ENCODE results near the gene MRTFB.

The MRTFB gene

GRCh38 chr16:14304891-14305460 lies 233.9 kb downstream of the MRTFB start:
- DNase-seq = peak in 2 of 58 donors; percentile 3 to 19

- no peak for DNase-seq
Measured at GRCh38 chr16:14306485-14307058, 235.5 kb downstream of the MRTFB start.

GRCh38 chr16:14307059-14307526 lies 236.0 kb downstream of the MRTFB start:
- peak in 1 of 58 donors; percentile 24 for DNase-seq

- peak in 15 of 58 donors; percentile 12 to 53 (median 34) for DNase-seq
Measured at GRCh38 chr16:14307527-14308367, 236.6 kb downstream of the MRTFB start.

GRCh38 chr16:14308368-14308723 lies 237.2 kb downstream of the MRTFB start:
- DNase-seq = no peak

- no peak for DNase-seq
Measured at GRCh38 chr16:14309001-14309886, 238.1 kb downstream of the MRTFB start.

GRCh38 chr16:14309906-14310305 lies 238.8 kb downstream of the MRTFB start:
- DNase-seq = no peak

GRCh38 chr16:14310519-14310991 lies 239.4 kb downstream of the MRTFB start:
- DNase-seq = peak in 4 of 58 donors; percentile 17 to 26 (median 21)

GRCh38 chr16:14314116-14314515 lies 243.0 kb downstream of the MRTFB start:
- DNase-seq = no peak

- no peak for DNase-seq
Measured at GRCh38 chr16:14315683-14316320, 244.7 kb downstream of the MRTFB start.

Data from anterior cingulate cortex (tissue), 58 donors.